ENCODE measurements around the gene STPG2. TPM values are rescaled to one million over a fixed set of nuclear protein-coding genes. Genes with fewer than 3 reads are reported as not detected.

Gene STPG2
- total and polyA plus RNA-seq, 10 of the 15 experiments (the other 5 are each of a cell fraction or from before 2014, with no cell fraction given) = 0.13 to 0.24 TPM; not detected in 8

DNA sequence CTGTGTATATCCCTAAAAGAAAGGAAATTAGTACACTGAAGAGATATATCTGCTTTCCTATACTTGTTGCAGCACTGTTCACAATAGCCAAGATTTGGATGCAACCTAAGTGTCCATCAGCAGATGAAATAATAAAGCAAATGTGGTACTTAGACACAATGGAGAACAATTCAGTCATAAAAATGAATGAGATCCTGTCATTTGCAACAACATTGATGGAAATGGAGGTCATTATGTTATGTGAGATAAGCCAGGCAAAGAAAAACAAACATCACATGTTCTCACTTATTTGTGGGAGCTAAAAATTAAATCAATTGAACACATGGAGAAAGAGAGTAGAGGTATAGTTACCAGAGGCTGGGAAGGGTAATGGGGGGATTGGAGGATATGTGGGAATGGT, 611.9 kb downstream of the STPG2 start (continued):
- TF ChIP-seq ZNF592 (IDR thresholded peaks at IDR 0.05) (no peak), MTA3 (IDR thresholded peaks at IDR 0.05; ENCODE audit: borderline replicate concordance, low read length) (no peak), SMARCA5 (IDR thresholded peaks at IDR 0.05) (no peak)

DNA sequence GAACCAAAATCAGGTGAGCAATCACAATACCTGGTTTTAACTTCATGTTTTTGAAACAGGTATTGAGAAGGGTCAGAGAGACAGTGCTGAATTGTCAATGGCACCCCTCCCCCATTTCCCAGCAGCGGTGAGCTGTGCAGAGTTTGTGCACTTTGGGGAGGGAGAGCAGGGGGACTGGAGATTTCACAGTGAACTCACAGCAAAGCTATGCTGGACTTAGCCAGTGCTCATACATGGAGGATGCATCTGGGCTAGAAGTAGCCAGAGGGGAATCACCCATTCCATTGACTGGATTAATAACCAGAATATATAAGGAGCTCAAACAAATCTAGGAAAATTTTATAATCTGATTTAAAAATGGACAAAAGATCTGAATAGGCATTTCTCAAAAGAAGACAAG, 612.6 kb downstream of the STPG2 start:
- no TSS peak for BruUV-seq (replicated peaks)
- ChIA-PET RAD21 (ENCODE audit: unreplicated experiment) (no interaction called here), CTCF (interaction anchor here (0.6 kb wide), 1 partner anchor 234 kb away, joined by 3 read pairs; no protein-coding TSS in a partner anchor), POLR2A (no interaction called here), SMC1A (ENCODE audit: uncharacterized antibody, unreplicated experiment) (no interaction called here)
- no peak for TF ChIP-seq TBL1XR1 (IDR thresholded peaks at IDR 0.05; ENCODE audit: low read depth, low read length)
- TF ChIP-seq SUZ12 (IDR thresholded peaks at IDR 0.05; ENCODE audit: unreplicated experiment) = no peak
- no peak for TF ChIP-seq RUNX3 (IDR thresholded peaks at IDR 0.05; ENCODE audit: low read length)
- TF ChIP-seq SIN3A (IDR thresholded peaks at IDR 0.05; ENCODE audit: low read depth, low read length) = no peak
- TF ChIP-seq SMAD1 (IDR thresholded peaks at IDR 0.05; ENCODE audit: low read depth, partially characterized antibody) = no peak
- no peak for TF ChIP-seq BCL11A (IDR thresholded peaks at IDR 0.05; ENCODE audit: low read depth, low read length)
- TF ChIP-seq RCOR1 (conservative IDR thresholded peaks at IDR 0.05; ENCODE audit: low read depth, low read length) = no peak
- no peak for TF ChIP-seq ESRRA (IDR thresholded peaks at IDR 0.05; ENCODE audit: low read length)
- no peak for TF ChIP-seq BMI1 (IDR thresholded peaks at IDR 0.05; ENCODE audit: borderline replicate concordance)
- no peak for TF ChIP-seq JUNB (IDR thresholded peaks at IDR 0.05)
- no peak for TF ChIP-seq STAT1 (conservative IDR thresholded peaks at IDR 0.05)
- TF ChIP-seq ATF2 (IDR thresholded peaks at IDR 0.05; ENCODE audit: low read length) = no peak
- no peak for TF ChIP-seq SKIL (IDR thresholded peaks at IDR 0.05; ENCODE audit: low read depth, poor library complexity, severe bottlenecking)
- H3K27me3 ChIP-seq (replicated peaks in 1 of 2; ENCODE audit: control insufficient read depth in 2 of 2, insufficient read depth in 2 of 2, low read length in 1 of 2) = no peaks in the 10 kb centered on the region
- H4K20me1 ChIP-seq (ENCODE audit: control insufficient read depth, insufficient read depth) = no peaks in the 10 kb centered on the region
- ATAC-seq (no peak), FAIRE-seq (no peak), DNase-seq (ENCODE audit: low read depth, low spot score) (no peak)
- in situ Hi-C loops (cut with MboI) (no loop called here), intact Hi-C loops (cut with micrococcal nuclease; ENCODE audit: unreplicated experiment) (no loop called here)
- no peak overlapping the region for H2AFZ ChIP-seq (ENCODE audit: control insufficient read depth, low read depth, low read length)
- H3K27ac ChIP-seq (ENCODE audit: control insufficient read depth, insufficient read depth) = no peak overlapping the region
- no peaks in the 10 kb centered on the region for H3K9me3 ChIP-seq (replicated peaks; ENCODE audit: control insufficient read depth, insufficient read depth, low read length)
- 7% methylated on average over 1 of the region's 1 CpG for WGBS (ENCODE audit: insufficient coverage, insufficient replicate concordance, low lambda C conversion rate, missing lambda C conversion rate)
- no peaks in the 10 kb centered on the region for H3K4me1 ChIP-seq (ENCODE audit: control insufficient read depth, insufficient read depth, low read length)
- no peaks in the 10 kb centered on the region for H3K36me3 ChIP-seq (ENCODE audit: control insufficient read depth in 2 of 2, insufficient read depth in 2 of 2, low read length in 1 of 2)
- no peak overlapping the region for H3K4me3 ChIP-seq
- no peaks in the 10 kb centered on the region for H3K79me2 ChIP-seq (ENCODE audit: control insufficient read depth, insufficient read depth, low read length)
- H3K9ac ChIP-seq (ENCODE audit: control insufficient read depth, insufficient read depth, low read length) = no peak overlapping the region
- no peak overlapping the region for H3K4me2 ChIP-seq (ENCODE audit: control insufficient read depth, insufficient read depth)
